ENCODE data around the gene OR7C1.
"Not testable (repeated sequence)": the region's sequence is repeated elsewhere in the genome, so short reads cannot be mapped to it uniquely, and the experiment has no call there.

OR7C1 gene

GRCh38 chr19:14798760-14799159, 36.2 kb downstream of the OR7C1 start:
- Histone ChIP-seq H2AFZ (ENCODE audit: insufficient read depth, low read length, poor library complexity) (no peak overlapping the region), H3K9ac (ENCODE audit: low read length) (no peak overlapping the region), H3K36me3 (ENCODE audit: control insufficient read depth in 1 of 2, insufficient read depth in 2 of 2, low read length in 2 of 2) (no peaks in the 10 kb centered on the region), H4K8ac (ENCODE audit: low read depth, low read length) (no peak overlapping the region), H2BK120ac (ENCODE audit: insufficient read depth, low read length, poor library complexity) (no peak overlapping the region), H2BK5ac (ENCODE audit: low read depth, low read length, poor library complexity) (no peak overlapping the region), H3K4ac (ENCODE audit: low read depth, low read length) (no peak overlapping the region), H3K79me2 (ENCODE audit: control insufficient read depth, insufficient read depth, low read length, poor library complexity) (no peaks in the 10 kb centered on the region), H3K4me3 (ENCODE audit: low read depth, low read length) (no peak overlapping the region), H3K4me2 (ENCODE audit: low read length) (no peak overlapping the region), H3K4me1 (ENCODE audit: control insufficient read depth in 1 of 2, insufficient read depth in 2 of 2, low read length in 2 of 2) (no peaks in the 10 kb centered on the region), H3K14ac (ENCODE audit: low read length) (no peak overlapping the region), H3K18ac (ENCODE audit: low read length) (no peak overlapping the region), H3K79me1 (ENCODE audit: low read length) (no peaks in the 10 kb centered on the region), H2AK5ac (ENCODE audit: low read length) (no peak overlapping the region), H4K91ac (ENCODE audit: low read depth, low read length) (no peak overlapping the region), H2BK12ac (ENCODE audit: low read length) (no peak overlapping the region), H4K12ac (ENCODE audit: low read depth, low read length) (no peak overlapping the region), H3K27ac (ENCODE audit: low read depth, low read length) (no peak overlapping the region), H3K9me3 (ENCODE audit: insufficient read depth, low read depth, low read length) (peaks cover 2% of the 10 kb centered on the region), H3K27me3 (ENCODE audit: insufficient read depth, low read length) (no peaks in the 10 kb centered on the region), H3K23ac (ENCODE audit: low read length) (no peak overlapping the region)
- no CpG with 5 or more reads among the region's 5 CpGs for WGBS (ENCODE audit: extremely low coverage, insufficient coverage, insufficient read length)
- DNase-seq: no peak

- H2BK5ac ChIP-seq (ENCODE audit: low read depth, low read length, poor library complexity): no peak overlapping the region
- peaks cover 2% of the 10 kb centered on the region for H3K9me3 ChIP-seq (ENCODE audit: insufficient read depth, low read depth, low read length)
- no peaks in the 10 kb centered on the region for H3K4me1 ChIP-seq (ENCODE audit: control insufficient read depth in 1 of 2, insufficient read depth in 2 of 2, low read length in 2 of 2)
- H4K12ac ChIP-seq (ENCODE audit: low read depth, low read length): no peak overlapping the region
- H3K9ac ChIP-seq (ENCODE audit: low read length): no peak overlapping the region
- no peak overlapping the region for H3K4ac ChIP-seq (ENCODE audit: low read depth, low read length)
- H3K36me3 ChIP-seq (ENCODE audit: control insufficient read depth in 1 of 2, insufficient read depth in 2 of 2, low read length in 2 of 2): no peaks in the 10 kb centered on the region
- H3K79me1 ChIP-seq (ENCODE audit: low read length): no peaks in the 10 kb centered on the region
- no peak overlapping the region for H4K91ac ChIP-seq (ENCODE audit: low read depth, low read length)
- H4K8ac ChIP-seq (ENCODE audit: low read depth, low read length): no peak overlapping the region
- no peak overlapping the region for H3K18ac ChIP-seq (ENCODE audit: low read length)
- no peak overlapping the region for H3K4me3 ChIP-seq (ENCODE audit: low read depth, low read length)
- H3K27ac ChIP-seq (ENCODE audit: low read depth, low read length): no peak overlapping the region
- no peak overlapping the region for H2BK12ac ChIP-seq (ENCODE audit: low read length)
- no peak for DNase-seq
- H2AFZ ChIP-seq (ENCODE audit: insufficient read depth, low read length, poor library complexity): no peak overlapping the region
- H3K27me3 ChIP-seq (ENCODE audit: insufficient read depth, low read length): no peaks in the 10 kb centered on the region
- no peak overlapping the region for H2AK5ac ChIP-seq (ENCODE audit: low read length)
- H3K79me2 ChIP-seq (ENCODE audit: control insufficient read depth, insufficient read depth, low read length, poor library complexity): no peaks in the 10 kb centered on the region
- no CpG with 5 or more reads among the region's 11 CpGs for WGBS (ENCODE audit: extremely low coverage, insufficient coverage, insufficient read length)
- no peak overlapping the region for H3K14ac ChIP-seq (ENCODE audit: low read length)
- H3K4me2 ChIP-seq (ENCODE audit: low read length): no peak overlapping the region
- no peak overlapping the region for H2BK120ac ChIP-seq (ENCODE audit: insufficient read depth, low read length, poor library complexity)
- H3K23ac ChIP-seq (ENCODE audit: low read length): no peak overlapping the region
Observed at GRCh38 chr19:14796021-14796420, 39.0 kb downstream of the OR7C1 start.

GRCh38 chr19:14795078-14795721, 39.8 kb downstream of the OR7C1 start:
- Histone ChIP-seq H4K12ac (ENCODE audit: low read depth, low read length) (no peak overlapping the region), H3K4me1 (ENCODE audit: control insufficient read depth in 1 of 2, insufficient read depth in 2 of 2, low read length in 2 of 2) (no peaks in the 10 kb centered on the region), H3K36me3 (ENCODE audit: control insufficient read depth in 1 of 2, insufficient read depth in 2 of 2, low read length in 2 of 2) (no peaks in the 10 kb centered on the region), H4K91ac (ENCODE audit: low read depth, low read length) (no peak overlapping the region), H3K18ac (ENCODE audit: low read length) (no peak overlapping the region), H2AFZ (ENCODE audit: insufficient read depth, low read length, poor library complexity) (no peak overlapping the region), H3K9ac (ENCODE audit: low read length) (no peak overlapping the region), H3K79me2 (ENCODE audit: control insufficient read depth, insufficient read depth, low read length, poor library complexity) (no peaks in the 10 kb centered on the region), H2AK5ac (ENCODE audit: low read length) (no peak overlapping the region), H3K27me3 (ENCODE audit: insufficient read depth, low read length) (no peaks in the 10 kb centered on the region), H2BK5ac (ENCODE audit: low read depth, low read length, poor library complexity) (no peak overlapping the region), H3K23ac (ENCODE audit: low read length) (no peak overlapping the region), H3K27ac (ENCODE audit: low read depth, low read length) (no peak overlapping the region), H3K79me1 (ENCODE audit: low read length) (no peaks in the 10 kb centered on the region), H3K14ac (ENCODE audit: low read length) (no peak overlapping the region), H3K4me2 (ENCODE audit: low read length) (no peak overlapping the region), H3K4me3 (ENCODE audit: low read depth, low read length) (no peak overlapping the region), H2BK120ac (ENCODE audit: insufficient read depth, low read length, poor library complexity) (no peak overlapping the region), H3K4ac (ENCODE audit: low read depth, low read length) (no peak overlapping the region), H3K9me3 (ENCODE audit: insufficient read depth, low read depth, low read length) (peaks cover 2% of the 10 kb centered on the region), H4K8ac (ENCODE audit: low read depth, low read length) (no peak overlapping the region), H2BK12ac (ENCODE audit: low read length) (no peak overlapping the region)
- no CpG with 5 or more reads among the region's 5 CpGs for WGBS (ENCODE audit: extremely low coverage, insufficient coverage, insufficient read length)
- DNase-seq: no peak

GRCh38 chr19:14792250-14792649, 42.7 kb downstream of the OR7C1 start:
- H2BK5ac ChIP-seq (ENCODE audit: low read depth, low read length, poor library complexity); H3K4me1 ChIP-seq (ENCODE audit: control insufficient read depth in 1 of 2, insufficient read depth in 2 of 2, low read length in 2 of 2); H3K36me3 ChIP-seq (ENCODE audit: control insufficient read depth in 1 of 2, insufficient read depth in 2 of 2, low read length in 2 of 2); H2BK12ac ChIP-seq (ENCODE audit: low read length); H2AK5ac ChIP-seq (ENCODE audit: low read length); H3K27me3 ChIP-seq (ENCODE audit: insufficient read depth, low read length); H4K8ac ChIP-seq (ENCODE audit: low read depth, low read length); H3K27ac ChIP-seq (ENCODE audit: low read depth, low read length); H3K14ac ChIP-seq (ENCODE audit: low read length); H3K23ac ChIP-seq (ENCODE audit: low read length); H3K79me1 ChIP-seq (ENCODE audit: low read length); H4K12ac ChIP-seq (ENCODE audit: low read depth, low read length); DNase-seq; H3K18ac ChIP-seq (ENCODE audit: low read length); H3K4ac ChIP-seq (ENCODE audit: low read depth, low read length); H3K4me3 ChIP-seq (ENCODE audit: low read depth, low read length); H2AFZ ChIP-seq (ENCODE audit: insufficient read depth, low read length, poor library complexity); H2BK120ac ChIP-seq (ENCODE audit: insufficient read depth, low read length, poor library complexity); H3K9me3 ChIP-seq (ENCODE audit: insufficient read depth, low read depth, low read length); H3K79me2 ChIP-seq (ENCODE audit: control insufficient read depth, insufficient read depth, low read length, poor library complexity); H3K9ac ChIP-seq (ENCODE audit: low read length); H4K91ac ChIP-seq (ENCODE audit: low read depth, low read length); H3K4me2 ChIP-seq (ENCODE audit: low read length): not testable (repeated sequence)
- no CpG with 5 or more reads among the region's 6 CpGs for WGBS (ENCODE audit: extremely low coverage, insufficient coverage, insufficient read length)
